Suprapubic skin (tissue), 3 donors: ENCODE results near the gene ARHGAP11A.
"Not testable (repeated sequence)": the region's sequence is repeated elsewhere in the genome, so short reads cannot be mapped to it uniquely, and the experiment has no call there.

Experiments used
- EP300 ChIP-seq: sonication (generic); formaldehyde crosslinking; IDR thresholded peaks from one replicate; pipeline ENCODE4 v1.6.1; 2017; ENCODE audit warnings: antibody characterized with exemption
- TF ChIP-seq, protein P1 (sequence below), 2 donors: fragments of 200-600 bp in 1 of 2; fragments of 450-650 bp in 1 of 2; sonication (generic) in 1 of 2; IDR thresholded peaks; one replicate each; pipeline ENCODE4 v1.5.1; 2016 to 2019; ENCODE audit warnings: antibody characterized with exemption in 2 of 2, mild to moderate bottlenecking in 1 of 2, moderate library complexity in 1 of 2

DNA sequence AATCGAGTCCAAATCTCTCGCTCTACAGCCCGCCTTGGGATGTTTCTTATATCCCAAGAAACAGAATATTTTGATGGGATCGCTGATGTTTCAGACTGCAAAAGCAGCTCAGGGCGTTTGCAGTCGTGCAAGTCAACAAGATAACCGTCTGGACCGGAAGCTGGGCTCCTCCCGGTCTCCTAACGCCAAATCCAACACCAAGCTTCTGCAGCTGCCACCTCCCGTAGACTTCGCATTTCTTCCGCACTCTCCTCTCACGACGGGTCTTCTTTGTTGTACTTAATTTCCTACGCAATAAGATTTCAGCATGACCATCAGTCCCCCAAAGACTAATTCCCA lies 623 bp upstream of the ARHGAP11A start:
- not testable (repeated sequence) for TF ChIP-seq EP300
- TF ChIP-seq, protein P1, sequence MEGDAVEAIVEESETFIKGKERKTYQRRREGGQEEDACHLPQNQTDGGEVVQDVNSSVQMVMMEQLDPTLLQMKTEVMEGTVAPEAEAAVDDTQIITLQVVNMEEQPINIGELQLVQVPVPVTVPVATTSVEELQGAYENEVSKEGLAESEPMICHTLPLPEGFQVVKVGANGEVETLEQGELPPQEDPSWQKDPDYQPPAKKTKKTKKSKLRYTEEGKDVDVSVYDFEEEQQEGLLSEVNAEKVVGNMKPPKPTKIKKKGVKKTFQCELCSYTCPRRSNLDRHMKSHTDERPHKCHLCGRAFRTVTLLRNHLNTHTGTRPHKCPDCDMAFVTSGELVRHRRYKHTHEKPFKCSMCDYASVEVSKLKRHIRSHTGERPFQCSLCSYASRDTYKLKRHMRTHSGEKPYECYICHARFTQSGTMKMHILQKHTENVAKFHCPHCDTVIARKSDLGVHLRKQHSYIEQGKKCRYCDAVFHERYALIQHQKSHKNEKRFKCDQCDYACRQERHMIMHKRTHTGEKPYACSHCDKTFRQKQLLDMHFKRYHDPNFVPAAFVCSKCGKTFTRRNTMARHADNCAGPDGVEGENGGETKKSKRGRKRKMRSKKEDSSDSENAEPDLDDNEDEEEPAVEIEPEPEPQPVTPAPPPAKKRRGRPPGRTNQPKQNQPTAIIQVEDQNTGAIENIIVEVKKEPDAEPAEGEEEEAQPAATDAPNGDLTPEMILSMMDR (IDR thresholded peaks at IDR 0.05) = not testable (repeated sequence)
